ENCODE data around the gene KRTAP1-5.
"Not testable (repeated sequence)": the region's sequence is repeated elsewhere in the genome, so short reads cannot be mapped to it uniquely, and the experiment has no call there.

Gene KRTAP1-5

GRCh38 chr17:41026715-41027471 is at the start of gene KRTAP1-5:
KRTAP1-5 (minus strand) TSS chr17:41027208; CDS start chr17:41027155, 53 bp downstream.
- TF ChIP-seq POLR2A (IDR thresholded peaks at IDR 0.05; ENCODE audit: low read length) (no peak), GATA1 (IDR thresholded peaks at IDR 0.05; ENCODE audit: low read depth, low read length) (no peak)

GRCh38 chr17:41076788-41077187 is 49.8 kb upstream of the KRTAP1-5 start:
- TF ChIP-seq POLR2A (IDR thresholded peaks at IDR 0.05; ENCODE audit: low read length) (no peak), GATA1 (IDR thresholded peaks at IDR 0.05; ENCODE audit: low read depth, low read length) (no peak)
- no peak for DNase-seq

More at GRCh38 chr17:41026715-41027471, at the start of gene KRTAP1-5:
- no peak for DNase-seq

GRCh38 chr17:41073676-41074075 is 46.7 kb upstream of the KRTAP1-5 start:
- TF ChIP-seq GATA1 (IDR thresholded peaks at IDR 0.05; ENCODE audit: low read depth, low read length) (no peak), POLR2A (IDR thresholded peaks at IDR 0.05; ENCODE audit: low read length) (no peak)
- DNase-seq: no peak

GRCh38 chr17:41071606-41072360 is 44.8 kb upstream of the KRTAP1-5 start:
- TF ChIP-seq GATA1 (IDR thresholded peaks at IDR 0.05; ENCODE audit: low read depth, low read length) (no peak), POLR2A (IDR thresholded peaks at IDR 0.05; ENCODE audit: low read length) (no peak)
- no peak for DNase-seq

- TF ChIP-seq POLR2A (IDR thresholded peaks at IDR 0.05; ENCODE audit: low read length): no peak
- no peak for TF ChIP-seq GATA1 (IDR thresholded peaks at IDR 0.05; ENCODE audit: low read depth, low read length)
- no peak for DNase-seq
These were observed 42.0 kb upstream of the KRTAP1-5 start for GRCh38 chr17:41069031-41069430.

- TF ChIP-seq POLR2A (IDR thresholded peaks at IDR 0.05; ENCODE audit: low read length): no peak
- no peak for TF ChIP-seq GATA1 (IDR thresholded peaks at IDR 0.05; ENCODE audit: low read depth, low read length)
- no peak for DNase-seq
These were observed 40.3 kb upstream of the KRTAP1-5 start for GRCh38 chr17:41067281-41067680.

- DNase-seq: peak in 1 of 2 experiments; percentile 25
These were observed 39.0 kb upstream of the KRTAP1-5 start, which contains the start of gene KRTAP2-4 for GRCh38 chr17:41065829-41066624. KRTAP2-4 (minus strand) TSS chr17:41065879; CDS start chr17:41065845, 34 bp downstream.

GRCh38 chr17:41065016-41065689 is 38.1 kb upstream of the KRTAP1-5 start:
- not testable (repeated sequence) for DNase-seq

More at GRCh38 chr17:41065829-41066624, 39.0 kb upstream of the KRTAP1-5 start, which contains the start of gene KRTAP2-4:
- TF ChIP-seq POLR2A (IDR thresholded peaks at IDR 0.05; ENCODE audit: low read length) (no peak), GATA1 (IDR thresholded peaks at IDR 0.05; ENCODE audit: low read depth, low read length) (no peak)

GRCh38 chr17:41064301-41064700 is 37.3 kb upstream of the KRTAP1-5 start:
- TF ChIP-seq POLR2A (IDR thresholded peaks at IDR 0.05; ENCODE audit: low read length) (no peak), GATA1 (IDR thresholded peaks at IDR 0.05; ENCODE audit: low read depth, low read length) (no peak)
- DNase-seq: no peak

GRCh38 chr17:41063449-41063848 is 36.4 kb upstream of the KRTAP1-5 start:
- DNase-seq: no peak
- TF ChIP-seq GATA1 (IDR thresholded peaks at IDR 0.05; ENCODE audit: low read depth, low read length): no peak
- TF ChIP-seq POLR2A (IDR thresholded peaks at IDR 0.05; ENCODE audit: low read length): no peak

- no peak for DNase-seq
- TF ChIP-seq POLR2A (IDR thresholded peaks at IDR 0.05; ENCODE audit: low read length): no peak
These were observed 35.0 kb upstream of the KRTAP1-5 start for GRCh38 chr17:41061964-41062363.

GRCh38 chr17:41060052-41060604 is 33.1 kb upstream of the KRTAP1-5 start, which contains the start of gene KRTAP2-3:
KRTAP2-3 (minus strand) TSS chr17:41060114; CDS start chr17:41060050, 64 bp downstream.
- DNase-seq: no peak
- TF ChIP-seq GATA1 (IDR thresholded peaks at IDR 0.05; ENCODE audit: low read depth, low read length): no peak
- no peak for TF ChIP-seq POLR2A (IDR thresholded peaks at IDR 0.05; ENCODE audit: low read length)

GRCh38 chr17:41059276-41060051 is 32.5 kb upstream of the KRTAP1-5 start:
- not testable (repeated sequence) for DNase-seq
